G401 (cell line): ENCODE results near the gene PTPRN2. TPM values are rescaled to one million over a fixed set of nuclear protein-coding genes. Genes with fewer than 3 reads are reported as not detected.
A peak's percentile ranks its signal among the peaks of the same experiment; 100 is the strongest.

Source experiments
- DNase-seq: peaks from one replicate; pipeline ENCODE4 v3.0.0-alpha.2; 2015; ENCODE audit warnings: low spot score
- in situ Hi-C: cut with HindIII; loops from 2 replicates; pipeline ENCODE4 v1.10.0; 2016; ENCODE audit warnings: low sequenced_read_pairs, mixed read lengths
- total RNA-seq: library from RNA; depleted of rRNA; stranded (reverse); fragments of >200 nt; shearing (Covaris generic); gene quantifications from 2 replicates; pipeline ENCODE4 v1.2.3, GENCODE V29; 2014

PTPRN2 gene
- total RNA-seq, 1 experiment from 2014 or later, result not detected

DNA sequence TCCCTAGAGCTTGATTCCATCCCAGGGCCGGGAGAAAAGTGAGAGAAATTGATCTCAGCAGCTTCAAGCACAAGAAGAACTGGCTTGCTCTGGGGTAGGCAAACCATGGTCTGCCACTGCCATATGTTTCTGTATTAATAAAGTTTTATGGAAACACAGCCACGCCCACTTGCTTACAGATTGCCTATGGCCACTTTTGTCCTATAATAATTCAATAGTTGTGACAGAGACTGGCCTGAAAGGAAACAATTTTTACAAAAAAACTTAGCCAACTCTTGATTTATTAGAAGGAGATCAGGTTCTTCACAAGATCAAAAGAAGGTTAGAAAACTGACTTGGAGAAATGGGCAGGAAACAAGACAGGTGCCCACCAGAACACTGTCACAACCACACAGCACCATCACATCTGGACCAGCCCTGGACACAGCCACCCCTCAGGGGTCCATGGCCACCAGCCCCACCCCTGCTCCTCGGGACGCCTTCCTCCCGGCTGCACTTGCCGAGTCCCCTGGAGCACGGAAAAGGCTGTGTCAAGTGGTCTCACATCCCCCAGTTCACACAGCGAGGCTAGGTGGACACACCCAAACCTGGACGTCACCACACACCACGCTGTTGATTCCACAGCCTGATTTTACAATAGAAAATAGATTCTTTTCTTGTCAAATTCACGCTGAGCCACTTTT, 85.4 kb downstream of the PTPRN2 start:
- no peak for DNase-seq
- in situ Hi-C loops, result no loop called here

DNA sequence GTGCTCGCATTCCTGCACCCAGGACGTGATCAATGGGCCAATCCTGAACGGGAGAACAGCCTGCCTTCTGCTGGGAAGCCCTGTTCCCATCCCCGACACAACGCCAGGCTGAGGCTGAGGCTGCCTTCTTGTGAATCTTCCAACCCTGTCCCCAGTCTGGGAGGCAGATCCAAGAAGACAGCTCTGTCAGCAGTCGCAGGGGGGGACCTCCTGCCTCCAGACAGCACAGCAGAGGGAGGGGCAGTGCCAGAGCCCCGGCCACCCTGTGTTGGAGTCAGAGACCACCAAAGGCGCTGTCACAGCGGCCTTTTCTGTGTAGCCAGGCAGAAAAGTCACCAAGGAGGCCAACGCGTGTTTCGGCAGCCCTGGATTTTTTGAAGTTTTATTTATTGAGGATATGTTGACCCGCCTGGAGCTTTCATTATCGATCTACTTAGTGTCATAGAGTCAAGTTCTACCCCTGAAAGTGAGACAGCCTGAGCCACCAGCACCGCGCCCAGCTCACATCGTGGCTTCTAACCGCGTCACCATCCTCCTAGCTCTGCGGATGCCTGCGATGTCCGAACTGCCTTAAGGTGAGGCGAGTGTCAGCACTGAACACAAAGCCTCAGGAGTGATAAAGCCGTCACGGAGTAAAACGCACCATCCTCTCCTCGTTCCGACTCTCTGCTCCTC, 86.1 kb downstream of the PTPRN2 start:
- in situ Hi-C loops, result no loop called here
- DNase-seq, result no peak

DNA sequence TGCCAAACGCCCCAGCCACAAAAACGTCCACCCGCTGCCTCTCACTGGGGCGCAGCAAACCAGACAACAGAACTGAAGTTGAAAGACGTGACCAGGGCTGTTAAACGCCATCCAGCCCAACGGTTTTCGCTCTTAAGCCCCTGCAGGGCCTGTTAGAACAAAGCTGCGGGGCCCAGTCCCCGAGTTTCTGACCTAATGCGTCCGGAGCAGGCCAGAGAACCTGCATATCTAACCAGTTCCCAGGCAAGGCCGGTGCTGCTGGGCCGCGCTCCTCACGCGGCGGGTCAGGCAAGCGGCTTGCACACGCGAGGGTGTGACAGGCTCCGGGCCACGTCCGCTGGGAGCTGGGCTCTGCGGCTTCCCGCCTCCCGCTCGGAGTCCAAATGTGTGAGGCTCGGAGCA, 87.0 kb downstream of the PTPRN2 start:
- in situ Hi-C loops, result no loop called here

DNA sequence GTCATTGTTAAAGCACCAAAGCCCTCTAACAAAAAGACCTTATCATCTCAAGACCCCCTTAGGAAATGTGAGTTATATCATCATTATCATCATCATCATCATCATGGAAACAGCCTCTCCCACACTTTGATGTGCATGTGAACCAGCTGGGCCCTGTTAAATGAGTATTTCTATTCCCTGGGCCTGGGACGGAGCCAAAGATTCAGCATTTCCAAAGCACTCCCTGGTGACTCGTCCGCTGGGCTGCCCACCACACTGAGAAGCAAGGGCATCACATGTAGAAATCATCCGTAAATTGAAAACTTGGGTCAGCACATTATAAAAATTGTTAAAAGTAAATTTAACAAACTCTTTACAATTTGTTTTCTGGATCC, 88.6 kb downstream of the PTPRN2 start:
- in situ Hi-C loops, result no loop called here

More for the DNA sequence above, 87.0 kb downstream of the PTPRN2 start:
- no peak for DNase-seq

DNA sequence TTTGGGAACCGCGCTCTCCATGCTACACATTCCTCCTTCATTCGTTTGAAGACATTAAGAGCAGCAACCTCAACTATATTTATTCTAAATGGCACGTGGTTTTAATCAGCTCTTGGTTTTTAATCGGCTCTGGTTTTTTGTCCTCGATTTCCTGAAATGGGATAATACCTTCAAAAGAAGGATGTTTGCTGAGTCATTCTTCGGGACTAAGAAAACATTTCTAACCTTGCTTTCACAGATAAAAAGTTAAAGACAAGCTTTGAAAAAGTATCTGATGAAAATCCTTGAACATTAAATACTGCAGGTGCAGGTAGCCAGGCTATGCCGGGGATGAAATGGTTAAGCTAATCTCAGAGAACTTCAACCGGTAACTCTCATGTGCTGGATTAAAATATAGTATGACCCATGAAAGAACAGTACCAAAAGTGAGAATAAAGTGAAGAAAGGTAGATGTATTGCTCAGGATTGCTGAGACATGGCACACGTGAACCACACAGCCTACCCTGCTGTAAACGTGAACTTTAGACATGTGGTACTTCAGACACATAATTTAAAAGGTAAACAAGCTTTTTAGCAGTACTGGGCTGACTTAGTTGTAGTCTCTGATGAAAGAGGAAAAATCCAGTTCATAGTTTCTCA, 89.1 kb downstream of the PTPRN2 start:
- no peak for DNase-seq
- in situ Hi-C loops, result no loop called here

More for the DNA sequence above, 88.6 kb downstream of the PTPRN2 start:
- DNase-seq, result no peak

DNA sequence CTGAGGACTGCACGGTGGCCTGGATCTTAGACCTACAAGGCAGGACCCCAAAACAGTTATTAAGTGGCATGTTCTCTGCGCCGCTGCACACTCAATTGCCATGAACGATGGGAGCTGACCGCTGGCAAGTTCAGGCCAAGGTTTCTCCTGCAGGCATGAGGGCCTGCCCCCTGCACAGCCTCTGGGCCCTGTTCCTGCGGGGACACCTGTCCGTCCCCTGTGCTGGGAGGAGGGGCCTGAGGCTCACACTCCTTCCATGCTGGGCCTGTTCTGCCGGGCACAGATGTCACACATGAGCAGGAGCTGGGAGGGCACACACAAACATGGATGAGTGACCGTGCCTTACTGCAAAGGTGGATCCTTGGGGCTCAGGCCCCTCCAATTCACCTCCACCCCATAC, 90.0 kb downstream of the PTPRN2 start:
- in situ Hi-C loops, result no loop called here

DNA sequence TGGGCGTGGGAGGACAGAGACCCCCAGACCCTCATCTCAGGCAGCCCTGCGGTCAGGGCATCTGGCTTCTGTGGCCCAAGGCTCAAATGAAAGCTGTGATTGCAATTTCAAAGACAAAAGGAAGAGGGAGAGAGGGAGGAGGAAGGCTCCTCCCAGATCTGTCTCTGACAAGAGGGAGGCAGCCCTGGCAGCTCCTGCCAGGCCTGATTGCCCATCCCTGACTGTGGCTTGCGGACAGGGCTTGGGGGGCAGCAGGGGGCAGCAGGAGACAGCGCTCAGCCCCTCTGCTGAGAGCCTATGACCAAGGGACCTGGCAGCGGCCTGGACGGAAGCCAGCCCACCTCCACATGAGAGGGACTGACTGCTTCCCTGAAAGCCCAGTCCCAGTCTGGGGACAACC, 91.8 kb downstream of the PTPRN2 start:
- in situ Hi-C loops, result no loop called here
- DNase-seq, result peak; percentile 21

More for the DNA sequence above, 90.0 kb downstream of the PTPRN2 start:
- DNase-seq, result no peak

DNA sequence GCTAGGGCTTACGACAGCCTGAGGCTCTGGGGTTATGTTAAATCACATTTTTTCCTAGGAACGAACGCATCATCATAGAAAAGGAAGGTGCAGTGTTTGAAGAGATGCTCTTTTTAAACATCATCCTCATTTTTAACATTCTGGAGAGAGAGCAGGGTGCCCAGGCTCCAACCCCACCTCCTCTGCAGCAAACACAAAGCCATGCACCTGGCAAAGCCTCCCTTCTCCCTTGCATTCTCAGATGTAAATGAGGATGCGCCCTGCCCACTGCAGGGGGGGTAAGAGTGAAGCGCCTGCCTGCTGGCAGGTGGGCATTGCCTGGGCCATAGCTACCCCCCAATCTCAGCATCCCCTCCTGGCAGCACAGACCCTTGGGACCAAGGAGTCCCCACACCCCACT, 92.4 kb downstream of the PTPRN2 start:
- in situ Hi-C loops, result no loop called here

DNA sequence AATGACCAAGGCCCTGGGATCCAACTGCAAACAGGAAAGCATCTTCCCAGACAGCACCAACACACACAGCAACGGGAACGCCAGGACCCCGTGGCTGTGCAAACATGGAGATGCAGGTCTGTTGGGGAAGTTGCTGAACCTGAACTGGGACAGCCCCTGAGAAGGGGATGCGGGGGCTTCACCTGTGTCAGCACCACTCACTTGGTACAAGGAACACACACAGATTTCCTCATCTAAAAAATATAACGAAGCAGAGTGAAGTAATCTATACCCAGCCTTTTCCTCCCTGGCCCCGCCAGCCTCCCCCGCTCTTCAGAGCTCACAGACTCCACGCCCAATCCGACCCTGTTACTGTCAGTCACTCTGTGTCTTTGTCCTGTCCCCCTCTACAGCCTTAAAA, 93.0 kb downstream of the PTPRN2 start:
- in situ Hi-C loops, result no loop called here
- no peak for DNase-seq

More for the DNA sequence above, 92.4 kb downstream of the PTPRN2 start:
- no peak for DNase-seq

DNA sequence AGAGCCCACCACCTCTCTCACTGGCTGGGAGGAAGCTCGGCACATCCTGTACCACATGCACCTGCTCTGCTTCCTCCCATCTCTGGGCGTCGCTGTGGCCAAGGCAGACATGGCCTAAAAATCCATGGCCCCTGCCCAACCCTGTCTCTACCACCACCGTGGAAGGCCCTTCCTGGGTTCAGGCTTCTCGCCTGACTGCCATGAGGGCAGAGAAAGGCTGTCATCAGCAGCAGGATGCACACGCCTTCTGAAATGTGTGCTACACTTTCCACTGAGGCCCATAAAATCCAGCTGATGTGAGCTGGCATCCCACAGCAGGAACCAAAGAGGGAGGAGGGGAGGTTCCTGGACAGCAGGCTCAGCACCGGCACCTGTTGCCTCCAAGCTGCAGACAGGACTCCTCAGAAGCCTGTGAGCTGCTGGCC, 93.4 kb downstream of the PTPRN2 start:
- peak; percentile 22 for DNase-seq
- in situ Hi-C loops, result no loop called here

DNA sequence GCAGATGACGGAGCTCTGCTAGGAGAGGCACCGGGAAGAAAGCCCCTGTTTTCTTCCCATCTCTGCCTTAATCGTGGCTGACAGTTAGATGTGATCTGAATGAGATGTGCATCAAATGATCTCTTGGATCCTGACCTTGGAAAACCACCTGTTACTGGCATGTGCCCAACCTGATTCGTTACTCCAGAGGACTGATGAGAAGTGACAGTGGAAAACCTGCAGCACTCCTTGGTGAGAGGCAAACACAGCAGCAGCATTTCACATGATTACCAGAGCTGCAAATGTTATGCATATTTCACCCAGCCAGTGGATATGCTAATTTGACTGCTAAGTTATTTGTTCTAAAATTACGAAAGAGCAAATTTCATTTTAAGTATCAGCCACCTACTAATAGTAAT, 95.3 kb downstream of the PTPRN2 start:
- in situ Hi-C loops, result no loop called here
- DNase-seq, result no peak

DNA sequence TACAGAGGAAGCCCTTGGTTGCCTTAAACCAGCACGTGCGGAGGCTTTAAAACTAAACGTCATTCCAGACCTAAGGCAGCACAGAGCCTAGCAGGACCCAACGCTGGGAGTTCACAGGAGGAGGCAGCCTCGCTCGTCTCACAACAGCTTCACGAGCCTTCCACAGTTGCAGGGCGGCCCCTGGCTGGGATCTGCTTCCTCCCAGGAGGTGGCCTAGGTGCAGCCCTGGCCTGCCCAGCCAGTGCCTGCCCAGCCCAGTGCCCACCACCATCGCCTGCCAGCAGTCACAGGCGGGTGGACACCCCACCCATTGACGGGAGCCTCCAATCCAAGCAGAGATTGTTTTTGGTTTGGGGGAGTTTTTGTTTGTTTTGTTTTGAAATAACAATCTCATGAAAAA, 96.5 kb downstream of the PTPRN2 start:
- no peak for DNase-seq
- in situ Hi-C loops, result no loop called here

DNA sequence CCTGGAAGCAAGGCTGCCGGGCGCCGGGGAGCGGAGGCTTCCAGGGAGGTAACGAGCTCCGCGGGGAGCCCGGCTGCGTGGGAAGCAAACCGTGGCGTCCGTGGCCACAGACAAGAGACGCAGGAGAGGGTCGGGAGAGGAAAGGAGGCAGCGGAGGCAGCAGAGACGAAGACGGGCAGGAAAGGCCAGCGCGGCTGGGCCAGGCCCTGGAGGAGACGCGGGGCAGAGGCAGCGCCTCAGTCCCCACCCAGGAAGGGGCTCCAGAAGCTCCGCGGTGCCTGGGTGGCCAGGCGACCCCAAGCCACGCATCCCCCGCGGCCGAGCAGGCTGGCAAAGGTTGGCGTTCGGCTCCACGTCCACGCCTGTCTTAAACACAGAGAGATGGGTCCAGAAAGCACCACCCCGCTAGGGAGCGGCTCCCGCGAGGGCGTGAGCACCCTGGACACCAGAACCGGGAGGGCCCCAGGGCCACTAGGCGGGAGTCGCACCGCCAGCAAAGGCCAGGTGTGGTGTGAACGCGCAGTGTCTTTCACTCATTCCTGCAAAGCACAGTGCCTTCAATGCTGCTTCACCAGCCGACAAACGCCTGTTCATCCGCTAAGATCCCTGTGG, 97.3 kb downstream of the PTPRN2 start:
- in situ Hi-C loops, result no loop called here
- no peak for DNase-seq

DNA sequence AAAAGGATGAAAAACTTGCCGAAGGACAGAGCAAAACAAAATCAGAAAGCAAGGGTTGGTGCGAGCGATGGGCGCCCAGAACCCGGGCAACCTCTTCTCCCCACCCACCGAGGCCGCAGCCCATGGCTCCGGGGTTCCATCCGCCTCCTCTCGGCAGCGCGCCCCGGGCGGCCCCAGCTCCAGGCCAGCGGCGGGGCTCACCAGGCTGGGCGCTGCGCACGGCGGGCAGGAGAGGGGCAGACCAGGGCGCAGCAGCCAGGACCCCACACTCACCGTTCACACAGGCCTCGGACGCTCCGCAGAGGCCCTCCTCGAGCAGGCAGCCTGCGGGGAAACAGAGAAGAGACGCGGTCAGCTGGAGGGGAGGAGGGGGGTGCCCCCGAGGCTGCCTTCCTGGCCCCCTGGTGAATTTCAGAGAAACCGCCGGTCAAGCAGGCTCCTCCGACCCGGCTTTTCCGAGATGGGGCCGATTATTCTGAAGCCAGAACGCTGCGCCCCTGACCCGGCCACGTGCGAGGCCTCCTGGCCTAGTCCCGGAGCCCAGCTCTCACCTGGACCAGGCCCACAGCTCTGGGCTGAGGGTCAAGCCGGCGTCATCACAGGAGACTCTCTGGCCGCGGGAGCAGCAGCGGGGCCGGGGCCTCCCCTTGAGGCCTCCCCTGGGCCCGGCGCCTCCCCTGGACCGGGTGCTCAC, 98.0 kb downstream of the PTPRN2 start:
- no peak for DNase-seq
- in situ Hi-C loops, result no loop called here

DNA sequence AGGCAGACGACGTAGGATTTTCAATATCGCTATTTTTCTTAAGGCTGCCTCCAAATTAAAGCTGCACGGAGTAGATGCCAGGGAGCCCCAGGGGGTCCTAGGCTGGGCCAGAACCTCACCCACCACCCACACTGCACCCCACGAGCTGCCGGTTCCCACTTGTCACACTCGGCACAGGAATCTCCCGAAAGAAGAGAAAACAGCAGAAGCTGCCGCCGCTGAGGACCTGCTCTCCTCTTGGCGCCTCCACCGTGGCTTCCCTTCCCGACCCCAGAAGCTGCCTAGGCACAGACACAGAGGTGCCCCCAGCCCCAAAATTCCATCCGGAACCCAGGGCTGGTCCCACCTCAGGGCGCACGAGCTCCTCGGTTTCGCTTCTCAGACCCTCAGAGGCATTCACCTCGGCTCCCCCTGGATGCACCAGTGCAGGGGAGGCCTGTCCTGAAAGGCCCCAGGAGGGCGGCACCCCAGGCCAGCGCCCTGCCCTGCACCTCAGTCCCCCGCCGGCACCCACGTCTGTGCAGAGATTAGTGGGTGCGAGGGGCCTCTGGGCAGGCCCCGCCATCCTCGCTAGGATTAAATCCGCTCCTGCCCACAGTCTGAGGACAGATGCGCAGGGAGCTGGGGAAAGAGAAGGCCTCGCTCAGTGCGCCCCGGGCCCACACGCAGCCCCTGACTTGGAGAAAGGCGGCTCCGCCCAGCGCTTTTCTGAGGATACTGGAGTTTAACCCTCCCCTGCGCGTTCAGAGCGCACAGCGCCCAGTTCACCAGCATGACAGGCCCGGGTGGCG, 99.2 kb downstream of the PTPRN2 start:
- in situ Hi-C loops, result no loop called here

DNA sequence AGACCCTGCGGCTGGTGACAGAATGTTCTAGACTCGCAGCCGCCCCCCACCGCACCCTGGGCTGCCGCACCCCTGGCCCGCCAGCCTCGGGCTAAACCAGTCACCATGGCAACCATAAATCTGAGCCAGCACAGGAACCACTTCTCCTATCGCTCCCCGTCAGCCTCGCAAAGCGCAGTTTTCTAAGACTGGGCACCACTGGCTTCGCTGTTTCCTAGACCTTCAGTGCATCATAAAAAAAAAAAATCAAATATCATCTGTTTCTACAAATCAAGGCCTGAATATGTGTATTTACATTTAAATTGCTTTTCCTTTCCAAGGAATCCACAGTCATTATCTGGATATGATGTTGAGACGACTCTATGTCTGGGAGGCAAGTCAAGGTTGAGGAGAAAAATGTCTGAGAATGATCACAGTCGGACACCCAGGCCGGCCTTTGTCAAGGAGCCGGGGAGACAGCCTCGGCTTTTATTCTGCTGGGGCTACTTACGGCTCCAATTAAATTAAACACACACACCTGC, 99.9 kb downstream of the PTPRN2 start:
- in situ Hi-C loops, result no loop called here
- DNase-seq, result no peak

More for the DNA sequence above, 99.2 kb downstream of the PTPRN2 start:
- DNase-seq, result no peak

DNA sequence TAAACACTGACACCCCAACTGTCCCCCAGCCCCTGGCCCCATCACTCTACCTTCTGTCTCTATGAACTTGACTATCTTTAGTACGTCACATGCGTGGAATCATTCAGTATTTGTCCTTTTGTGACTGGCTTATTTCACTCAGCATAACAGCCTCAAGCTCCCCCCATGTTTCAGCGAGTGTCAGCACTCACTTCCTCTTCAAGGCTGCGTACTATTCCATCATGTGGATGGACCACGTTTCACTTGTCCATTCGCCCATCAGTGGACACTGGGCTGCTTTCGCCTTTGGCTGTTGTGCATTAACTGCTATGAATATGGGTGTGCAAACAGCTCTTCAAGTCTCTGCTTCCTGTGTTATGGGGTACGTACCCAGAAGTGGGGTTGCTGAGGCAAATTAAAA, 100.7 kb downstream of the PTPRN2 start:
- DNase-seq, result no peak
- in situ Hi-C loops, result no loop called here

DNA sequence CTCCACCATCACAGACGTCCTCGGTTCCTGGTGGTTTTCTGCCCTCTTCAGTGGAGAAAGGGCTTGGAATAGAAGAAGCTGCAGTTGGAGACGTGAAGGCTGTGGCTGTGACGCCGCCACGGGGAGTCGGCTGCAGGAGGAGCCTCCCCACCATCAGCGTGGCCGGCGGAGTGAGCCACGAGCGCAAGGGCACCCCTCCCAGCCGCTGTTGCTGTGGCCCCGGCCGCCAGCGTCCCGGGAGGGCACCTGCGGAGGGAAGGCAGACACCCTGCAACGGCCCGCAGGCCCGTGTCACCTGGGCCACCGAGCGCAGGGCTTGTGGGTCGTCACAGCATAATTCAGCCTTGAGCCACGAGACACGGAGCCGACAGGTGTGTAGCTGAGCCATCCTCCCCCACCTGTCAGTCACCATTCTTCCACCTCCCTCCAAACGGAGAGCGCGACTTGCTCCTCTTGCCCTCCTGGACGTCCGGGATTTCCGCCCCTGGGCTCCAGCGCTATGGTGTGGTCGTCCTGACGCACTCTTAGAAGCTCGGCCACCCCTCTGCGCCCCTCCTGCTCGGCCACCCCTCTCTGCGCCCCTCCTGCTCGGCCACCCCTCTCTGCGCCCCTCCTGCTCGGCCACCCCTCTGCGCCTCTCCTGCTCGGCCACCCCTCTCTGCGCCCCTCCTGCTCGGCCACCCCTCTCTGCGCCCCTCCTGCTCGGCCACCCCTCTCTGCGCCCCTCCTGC, 102.7 kb downstream of the PTPRN2 start:
- in situ Hi-C loops, result no loop called here
- DNase-seq, result no peak
